Peyer's patch (tissue), 4 donors: ENCODE measurements around the gene C8B.

Source experiments
- POLR2A ChIP-seq, 2 donors: fragments of 450-650 bp; IDR thresholded peaks; one replicate each; pipeline ENCODE4 v1.5.1; 2017; ENCODE audit warnings: antibody characterized with exemption in 2 of 2, mild to moderate bottlenecking in 2 of 2, moderate library complexity in 2 of 2
- TF ChIP-seq, protein P1 (sequence below), 6 experiments: fragments of 450-650 bp in 4 of 6; fragments of 200-600 bp in 2 of 6; sonication (generic) in 1 of 6; IDR thresholded peaks; one replicate each; pipeline ENCODE4 v1.5.1; 2017 to 2019; ENCODE audit warnings: antibody characterized with exemption in 6 of 6, mild to moderate bottlenecking in 3 of 6, moderate library complexity in 1 of 6

DNA sequence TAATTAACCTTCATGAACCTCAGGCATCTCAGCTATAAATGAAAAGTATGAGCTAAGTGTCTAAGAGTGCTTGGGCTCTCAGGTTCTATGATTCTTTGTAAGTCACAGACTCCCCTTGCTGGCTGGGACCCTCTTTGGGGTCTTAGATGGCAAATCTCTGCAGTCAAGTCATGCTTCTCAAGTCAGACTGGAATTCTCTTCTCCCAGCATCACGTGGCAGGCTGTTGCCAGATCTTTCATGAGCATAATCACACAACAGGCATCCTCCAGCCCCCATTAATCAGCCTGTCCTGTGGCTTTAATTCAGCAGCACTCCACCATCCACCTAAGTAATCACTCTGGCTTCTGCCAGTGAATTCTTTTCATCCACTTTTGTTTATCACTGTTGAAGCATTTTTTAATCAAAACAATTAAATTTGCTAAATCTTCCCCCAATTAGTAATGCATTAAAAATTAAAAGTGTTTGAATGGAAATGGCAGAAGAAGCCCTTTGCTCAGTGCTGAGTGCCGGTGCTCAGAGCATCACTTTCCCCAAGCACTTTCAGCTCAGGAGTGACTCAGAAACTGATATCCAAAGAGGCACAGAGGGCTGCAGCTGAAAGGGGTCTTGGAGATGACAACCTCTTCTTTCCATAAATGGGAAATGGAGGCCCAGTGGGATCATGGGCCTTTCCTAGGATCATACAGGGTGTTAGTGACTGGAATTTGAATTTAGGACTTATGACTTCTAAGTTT is 61.0 kb downstream of the C8B start:
- TF ChIP-seq, protein P1, sequence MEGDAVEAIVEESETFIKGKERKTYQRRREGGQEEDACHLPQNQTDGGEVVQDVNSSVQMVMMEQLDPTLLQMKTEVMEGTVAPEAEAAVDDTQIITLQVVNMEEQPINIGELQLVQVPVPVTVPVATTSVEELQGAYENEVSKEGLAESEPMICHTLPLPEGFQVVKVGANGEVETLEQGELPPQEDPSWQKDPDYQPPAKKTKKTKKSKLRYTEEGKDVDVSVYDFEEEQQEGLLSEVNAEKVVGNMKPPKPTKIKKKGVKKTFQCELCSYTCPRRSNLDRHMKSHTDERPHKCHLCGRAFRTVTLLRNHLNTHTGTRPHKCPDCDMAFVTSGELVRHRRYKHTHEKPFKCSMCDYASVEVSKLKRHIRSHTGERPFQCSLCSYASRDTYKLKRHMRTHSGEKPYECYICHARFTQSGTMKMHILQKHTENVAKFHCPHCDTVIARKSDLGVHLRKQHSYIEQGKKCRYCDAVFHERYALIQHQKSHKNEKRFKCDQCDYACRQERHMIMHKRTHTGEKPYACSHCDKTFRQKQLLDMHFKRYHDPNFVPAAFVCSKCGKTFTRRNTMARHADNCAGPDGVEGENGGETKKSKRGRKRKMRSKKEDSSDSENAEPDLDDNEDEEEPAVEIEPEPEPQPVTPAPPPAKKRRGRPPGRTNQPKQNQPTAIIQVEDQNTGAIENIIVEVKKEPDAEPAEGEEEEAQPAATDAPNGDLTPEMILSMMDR (IDR thresholded peaks at IDR 0.05) = no peak
- TF ChIP-seq POLR2A (IDR thresholded peaks at IDR 0.05) = no peak
